ENCODE data around the gene TMEM43. TPM values are rescaled to one million over a fixed set of nuclear protein-coding genes. Genes with fewer than 3 reads are reported as not detected.

Gene TMEM43
- polyA plus RNA-seq, 1 donor (not counting 4 experiments of a cell fraction or from before 2014, with no cell fraction given), result 111 TPM

DNA sequence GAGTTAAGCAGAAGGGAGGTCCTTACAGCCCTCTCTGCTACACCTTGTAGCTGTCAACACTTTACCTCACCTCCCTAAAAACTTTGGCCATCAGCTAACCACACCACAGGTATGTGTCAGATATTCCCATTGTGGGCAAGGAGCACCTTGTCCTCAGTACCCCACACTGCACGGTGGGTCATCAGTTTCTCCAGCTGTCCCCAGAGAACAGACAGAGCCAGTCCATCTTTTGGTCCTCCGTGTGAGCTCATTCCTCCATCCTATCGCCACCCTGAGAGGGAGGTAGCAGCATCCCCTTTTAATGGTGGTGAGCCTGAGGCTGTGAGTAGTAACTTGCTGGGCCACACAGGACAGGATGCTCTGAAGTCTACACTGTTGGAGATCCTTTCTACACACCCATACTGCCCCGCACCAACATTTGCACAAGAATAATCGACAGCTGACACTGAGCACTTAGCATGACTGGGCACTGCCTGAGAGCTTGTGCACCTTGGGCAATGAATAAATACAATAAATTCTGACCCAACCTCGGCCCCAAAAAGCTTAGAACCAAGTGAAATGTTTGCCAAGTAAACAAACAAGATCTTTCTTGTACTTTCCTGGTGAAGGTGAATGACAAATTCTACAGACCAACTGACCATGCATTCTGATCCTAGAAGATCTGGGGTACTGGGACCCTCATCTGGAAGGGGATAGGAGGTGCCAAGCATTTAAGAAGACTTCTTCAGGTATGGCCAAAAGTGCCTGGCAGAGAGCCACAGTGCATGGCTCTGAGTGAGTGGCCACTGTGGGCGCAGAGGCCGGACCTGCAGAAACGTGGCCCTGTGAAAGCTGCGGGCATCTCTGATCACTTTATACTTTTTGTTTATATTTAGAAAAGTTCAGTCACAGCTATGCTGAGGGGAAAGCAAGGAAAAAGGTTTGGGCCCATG lies 7.1 kb upstream of the TMEM43 start:
- Histone ChIP-seq H3K36me3 (ENCODE audit: control insufficient read depth in 2 of 2, extremely low read depth in 1 of 2, insufficient read depth in 2 of 2, low read length in 2 of 2) (peaks cover 25 to 38% of the 10 kb centered on the region in 2 experiments), H4K20me1 (ENCODE audit: control insufficient read depth, extremely low read depth, insufficient read depth, low read length) (no peaks in the 10 kb centered on the region), H3K27me3 (ENCODE audit: control insufficient read depth, extremely low read depth, insufficient read depth, low read length) (no peaks in the 10 kb centered on the region), H3K4me3 (ENCODE audit: control insufficient read depth in 2 of 3, extremely low read depth in 1 of 3, insufficient read depth in 2 of 3, low read depth in 1 of 3, low read length in 3 of 3) (no peak overlapping the region), H3K4me2 (ENCODE audit: control insufficient read depth, extremely low read depth, insufficient read depth, low read depth, low read length) (no peak overlapping the region), H3K79me2 (ENCODE audit: control insufficient read depth, insufficient read depth, low read length) (peaks cover 23% of the 10 kb centered on the region), H3K9me1 (ENCODE audit: control insufficient read depth, extremely low read depth, insufficient read depth, low read length) (no peaks in the 10 kb centered on the region), H3K9me3 (ENCODE audit: control insufficient read depth, low read depth, low read length) (no peaks in the 10 kb centered on the region), H3K9ac (ENCODE audit: control insufficient read depth, extremely low read depth, insufficient read depth, low read length) (no peak overlapping the region), H3K4me1 (ENCODE audit: control insufficient read depth, extremely low read depth, insufficient read depth, low read length) (peaks cover 22% of the 10 kb centered on the region), H2AFZ (ENCODE audit: control insufficient read depth, low read length) (no peak overlapping the region), H3K27ac (ENCODE audit: control insufficient read depth, insufficient read depth, low read length) (no peak overlapping the region)
- TF ChIP-seq, protein P1, sequence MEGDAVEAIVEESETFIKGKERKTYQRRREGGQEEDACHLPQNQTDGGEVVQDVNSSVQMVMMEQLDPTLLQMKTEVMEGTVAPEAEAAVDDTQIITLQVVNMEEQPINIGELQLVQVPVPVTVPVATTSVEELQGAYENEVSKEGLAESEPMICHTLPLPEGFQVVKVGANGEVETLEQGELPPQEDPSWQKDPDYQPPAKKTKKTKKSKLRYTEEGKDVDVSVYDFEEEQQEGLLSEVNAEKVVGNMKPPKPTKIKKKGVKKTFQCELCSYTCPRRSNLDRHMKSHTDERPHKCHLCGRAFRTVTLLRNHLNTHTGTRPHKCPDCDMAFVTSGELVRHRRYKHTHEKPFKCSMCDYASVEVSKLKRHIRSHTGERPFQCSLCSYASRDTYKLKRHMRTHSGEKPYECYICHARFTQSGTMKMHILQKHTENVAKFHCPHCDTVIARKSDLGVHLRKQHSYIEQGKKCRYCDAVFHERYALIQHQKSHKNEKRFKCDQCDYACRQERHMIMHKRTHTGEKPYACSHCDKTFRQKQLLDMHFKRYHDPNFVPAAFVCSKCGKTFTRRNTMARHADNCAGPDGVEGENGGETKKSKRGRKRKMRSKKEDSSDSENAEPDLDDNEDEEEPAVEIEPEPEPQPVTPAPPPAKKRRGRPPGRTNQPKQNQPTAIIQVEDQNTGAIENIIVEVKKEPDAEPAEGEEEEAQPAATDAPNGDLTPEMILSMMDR (optimal IDR thresholded peaks at IDR 0.05 in 1 of 3, IDR thresholded peaks at IDR 0.05 in 1 of 3, conservative IDR thresholded peaks at IDR 0.05 in 1 of 3; ENCODE audit: extremely low read depth in 1 of 3, insufficient read depth in 2 of 3, low read length in 3 of 3), result no peak
- no peak for TF ChIP-seq EZH2 (IDR thresholded peaks at IDR 0.05; ENCODE audit: low read length)
- no peak for FAIRE-seq
- dilution Hi-C loops (cut with MboI; ENCODE audit: extremely low pct_ligation_motif_present, low sequenced_read_pairs), result no loop called here
- no peak for DNase-seq (ENCODE audit: low read depth, low spot score)

DNA sequence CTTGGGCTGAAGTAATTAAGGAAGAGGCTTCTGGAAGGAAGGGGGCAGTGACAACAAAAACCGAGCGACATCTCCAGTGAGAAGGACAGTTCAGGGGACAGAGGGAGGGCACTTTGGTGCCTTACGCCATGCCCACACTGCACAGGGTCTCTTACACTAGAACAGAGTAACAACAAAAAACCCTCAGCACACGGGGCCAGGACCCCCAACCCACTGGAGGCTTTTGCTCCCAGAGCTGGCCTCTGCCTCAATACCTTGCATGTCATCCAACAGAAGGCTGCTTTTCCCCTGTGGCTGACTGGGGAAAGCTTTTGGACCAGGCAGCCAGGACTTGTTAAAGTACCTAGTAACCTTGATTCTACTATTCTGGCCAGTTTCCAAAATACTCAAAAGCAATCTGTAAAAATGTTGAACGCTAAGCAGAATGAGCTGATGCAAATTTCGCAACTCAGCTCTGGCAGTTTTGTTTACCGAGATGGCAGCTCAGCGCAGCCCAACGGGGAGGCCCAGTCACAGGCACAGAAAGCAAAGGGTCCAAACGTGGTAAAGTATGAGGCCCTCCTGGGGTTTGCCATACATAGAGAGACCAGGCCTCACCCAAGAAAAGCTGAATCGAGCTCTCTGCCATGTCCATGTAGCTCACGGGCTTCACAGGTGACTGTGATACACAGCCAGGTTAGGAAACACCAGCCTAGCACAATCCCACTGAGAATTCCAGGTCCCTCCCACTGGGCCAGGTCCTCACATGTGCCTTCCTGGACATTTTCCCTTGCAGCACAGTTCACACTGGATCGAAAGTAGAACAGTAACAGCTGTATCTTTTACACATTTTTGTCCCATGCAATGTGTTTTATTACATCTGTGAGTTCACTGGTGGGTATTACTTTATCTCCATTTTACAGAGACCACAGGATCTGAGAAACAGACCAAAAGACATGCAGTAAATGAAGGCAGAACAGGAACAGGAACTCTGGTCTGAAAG lies 6.2 kb upstream of the TMEM43 start:
- Histone ChIP-seq H3K9ac (ENCODE audit: control insufficient read depth, extremely low read depth, insufficient read depth, low read length) (peak overlapping the region; percentile 5), H3K36me3 (ENCODE audit: control insufficient read depth in 2 of 2, extremely low read depth in 1 of 2, insufficient read depth in 2 of 2, low read length in 2 of 2) (peaks cover 23 to 38% of the 10 kb centered on the region in 2 experiments), H3K27ac (ENCODE audit: control insufficient read depth, insufficient read depth, low read length) (peak overlapping the region; percentile 16), H3K4me2 (ENCODE audit: control insufficient read depth, extremely low read depth, insufficient read depth, low read depth, low read length) (peak overlapping the region; percentile 20), H2AFZ (ENCODE audit: control insufficient read depth, low read length) (no peak overlapping the region), H3K9me1 (ENCODE audit: control insufficient read depth, extremely low read depth, insufficient read depth, low read length) (no peaks in the 10 kb centered on the region), H3K27me3 (ENCODE audit: control insufficient read depth, extremely low read depth, insufficient read depth, low read length) (no peaks in the 10 kb centered on the region), H4K20me1 (ENCODE audit: control insufficient read depth, extremely low read depth, insufficient read depth, low read length) (no peaks in the 10 kb centered on the region), H3K9me3 (ENCODE audit: control insufficient read depth, low read depth, low read length) (no peaks in the 10 kb centered on the region), H3K4me1 (ENCODE audit: control insufficient read depth, extremely low read depth, insufficient read depth, low read length) (peaks cover 28% of the 10 kb centered on the region), H3K79me2 (ENCODE audit: control insufficient read depth, insufficient read depth, low read length) (peaks cover 29% of the 10 kb centered on the region), H3K4me3 (ENCODE audit: control insufficient read depth in 2 of 3, extremely low read depth in 1 of 3, insufficient read depth in 2 of 3, low read depth in 1 of 3, low read length in 3 of 3) (no peak overlapping the region)
- DNase-seq (ENCODE audit: low read depth, low spot score) (no peak), FAIRE-seq (no peak)
- dilution Hi-C loops (cut with MboI; ENCODE audit: extremely low pct_ligation_motif_present, low sequenced_read_pairs), result no loop called here
- no peak for TF ChIP-seq EZH2 (IDR thresholded peaks at IDR 0.05; ENCODE audit: low read length)

Measured in keratinocyte (primary cell).